ENCODE data around the gene DDX10.

The DDX10 gene

DNA sequence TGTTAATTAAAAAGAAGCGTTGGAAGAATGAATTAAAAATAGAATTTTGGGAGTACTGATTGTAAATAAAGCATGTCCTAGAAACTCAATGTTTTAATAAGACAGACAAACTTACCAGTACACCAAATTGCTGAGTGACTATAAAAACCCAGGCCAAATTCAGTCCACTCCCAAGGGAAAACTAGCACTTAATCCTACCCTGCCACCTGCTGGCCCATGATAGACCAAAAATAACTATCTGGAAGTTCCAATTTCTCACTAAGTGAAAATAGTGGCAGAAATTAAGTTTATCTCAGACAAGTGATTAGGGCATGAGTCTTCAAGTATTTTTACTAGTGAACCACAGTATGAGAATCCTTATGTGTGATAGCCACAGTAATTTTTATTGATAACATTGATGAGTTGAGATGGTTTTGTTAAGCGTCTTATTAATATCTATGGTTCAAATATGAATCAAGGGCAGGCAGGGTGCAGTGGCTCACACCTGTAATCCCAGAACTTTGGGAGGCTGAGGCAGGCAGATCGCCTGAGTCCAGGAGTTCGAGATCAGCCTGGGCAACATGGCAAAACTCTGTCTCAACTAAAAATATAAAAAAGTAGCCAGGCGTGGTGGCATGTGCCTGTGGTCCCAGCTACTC is 9.8 kb upstream of the DDX10 start:
- no peak for DNase-seq (ENCODE audit: low read depth)

- DNase-seq (ENCODE audit: low read depth): no peak
Observed at GRCh38 chr11:108662700-108663099, 2.2 kb upstream of the DDX10 start.

- DNase-seq (ENCODE audit: low read depth): no peak
Observed at GRCh38 chr11:108663154-108663877, 1.6 kb upstream of the DDX10 start.

DNA sequence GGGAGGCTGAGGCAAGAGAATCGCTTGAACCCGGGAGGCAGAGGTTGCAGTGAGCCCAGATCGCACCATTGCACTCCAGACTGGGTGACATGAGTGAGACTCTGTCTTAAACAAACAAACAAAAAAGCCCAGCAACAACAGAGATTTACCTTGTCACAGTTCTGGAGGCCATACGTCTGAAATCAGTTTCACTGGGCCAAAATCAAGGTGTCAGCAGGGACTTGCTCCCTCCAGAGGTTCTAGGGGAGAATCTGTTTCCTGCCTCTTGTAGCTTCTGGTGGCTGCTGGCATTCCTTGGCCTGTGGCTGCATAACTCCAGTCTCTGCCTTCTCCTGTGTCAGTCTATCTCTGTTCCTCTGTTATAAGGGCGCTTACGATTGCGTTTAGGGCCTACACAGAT is 1.5 kb downstream of the DDX10 start:
- DNase-seq (ENCODE audit: low read depth): no peak

DNA sequence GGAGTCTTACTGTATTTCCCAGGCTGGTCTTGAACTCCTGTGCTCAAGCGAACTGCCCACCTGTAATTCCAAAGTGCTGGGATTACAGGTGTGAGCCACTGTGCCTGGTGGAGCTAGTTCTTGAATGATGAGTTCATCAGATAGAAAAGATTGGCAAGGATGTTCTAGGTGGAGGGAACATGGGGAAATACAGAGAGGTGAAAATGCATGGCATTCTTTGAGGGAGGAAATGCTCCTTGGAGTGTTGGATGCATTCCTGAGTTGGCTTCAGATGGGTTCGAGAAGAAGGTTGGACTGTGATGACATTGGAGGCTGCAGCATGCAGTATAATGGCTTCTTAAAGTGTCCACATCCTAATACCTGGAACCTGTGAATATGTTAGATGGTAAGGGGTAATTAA is 4.4 kb downstream of the DDX10 start:
- no peak for DNase-seq (ENCODE audit: low read depth)

DNA sequence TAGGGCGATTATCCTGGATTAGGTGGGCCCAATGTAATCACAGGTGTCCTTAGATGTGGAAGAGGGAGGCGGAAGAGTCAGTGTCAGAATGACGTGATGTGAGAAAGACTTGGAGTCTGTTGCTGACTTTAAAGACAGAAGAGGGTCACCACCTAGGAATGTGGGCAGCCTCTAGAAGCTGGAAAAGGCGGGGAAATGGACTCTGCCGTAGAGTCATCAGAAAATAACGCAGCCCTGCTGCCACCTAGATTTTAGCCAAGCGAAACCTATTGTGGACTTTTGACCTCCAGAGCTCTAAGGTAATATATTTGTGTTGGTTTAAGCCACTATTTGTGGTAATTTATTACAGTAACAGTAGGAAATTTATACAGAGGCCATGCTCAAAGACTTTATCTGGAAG is 4.8 kb downstream of the DDX10 start:
- no peak for DNase-seq (ENCODE audit: low read depth)

- no peak for DNase-seq (ENCODE audit: low read depth)
Observed at GRCh38 chr11:108670451-108670850, 5.6 kb downstream of the DDX10 start.

GRCh38 chr11:108672113-108672512 is 7.2 kb downstream of the DDX10 start:
- no peak for DNase-seq (ENCODE audit: low read depth)

- DNase-seq (ENCODE audit: low read depth): no peak
Observed at GRCh38 chr11:108672786-108673185, 7.9 kb downstream of the DDX10 start.

DNA sequence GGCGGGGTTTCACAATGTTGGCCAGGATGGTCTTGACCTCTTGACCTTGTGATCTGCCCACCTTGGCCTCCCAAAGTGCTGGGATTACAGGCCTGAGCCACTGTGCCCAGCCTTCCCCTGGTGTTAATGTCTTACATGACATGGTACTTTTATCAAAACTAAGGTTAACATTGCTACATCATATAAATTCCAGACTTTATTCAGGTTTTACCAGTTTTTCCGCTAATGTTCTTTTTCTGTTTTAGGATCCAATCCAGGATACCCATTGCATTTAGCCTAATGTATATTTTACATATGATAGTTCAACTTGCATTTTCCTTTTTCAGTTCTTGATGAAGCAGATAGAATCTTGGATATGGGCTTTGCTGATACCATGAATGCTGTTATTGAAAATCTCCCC is 14.2 kb downstream of the DDX10 start:
- no peak for DNase-seq (ENCODE audit: low read depth)

DNA sequence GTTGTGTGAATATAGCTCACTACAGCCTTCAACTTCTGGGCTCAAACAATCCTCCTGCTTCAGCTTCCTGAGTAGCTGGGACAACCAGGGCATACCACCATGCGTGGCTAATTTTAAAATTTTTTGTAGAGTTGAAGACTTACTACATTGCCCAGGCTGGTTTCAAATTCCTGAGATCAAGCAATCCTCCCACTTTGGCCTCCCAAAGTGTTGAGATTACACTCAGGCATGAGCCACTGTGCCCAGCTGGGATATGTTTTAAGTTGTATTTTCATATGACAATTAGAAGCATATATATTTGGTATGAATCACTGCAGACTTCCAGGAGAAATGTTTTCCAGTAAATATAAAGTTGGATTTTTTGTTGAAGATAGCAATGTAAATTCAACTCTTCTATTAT is 15.4 kb downstream of the DDX10 start:
- no peak for DNase-seq (ENCODE audit: low read depth)

GRCh38 chr11:108685419-108686130 is 20.7 kb downstream of the DDX10 start:
- no peak for DNase-seq (ENCODE audit: low read depth)

DNA sequence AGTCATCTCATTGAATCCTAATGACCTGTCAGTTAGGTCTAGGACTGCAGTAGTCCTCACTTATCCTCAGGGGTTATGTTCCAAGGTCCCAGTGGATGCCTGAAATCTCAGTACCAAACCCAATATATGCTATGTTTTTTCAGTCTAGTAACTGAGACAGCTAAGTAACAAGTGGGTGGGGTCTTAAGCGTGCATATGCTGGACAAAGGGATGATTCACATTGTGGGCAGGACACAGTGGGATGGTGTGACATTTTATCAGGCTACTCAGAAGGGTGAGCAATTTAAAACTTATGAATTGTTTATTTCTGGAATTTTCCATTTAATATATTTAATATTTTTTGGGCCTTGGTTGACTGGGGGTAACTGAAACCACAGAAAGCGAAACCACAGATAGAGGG is 29.0 kb downstream of the DDX10 start:
- no peak for DNase-seq (ENCODE audit: low read depth)

- no peak for DNase-seq (ENCODE audit: low read depth)
Observed at GRCh38 chr11:108694846-108695245, 30.0 kb downstream of the DDX10 start.

- DNase-seq (ENCODE audit: low read depth): no peak
Observed at GRCh38 chr11:108697872-108698473, 33.1 kb downstream of the DDX10 start.

GRCh38 chr11:108698844-108699642 is 34.2 kb downstream of the DDX10 start:
- no peak for DNase-seq (ENCODE audit: low read depth)

GRCh38 chr11:108703916-108704315 is 39.0 kb downstream of the DDX10 start:
- DNase-seq (ENCODE audit: low read depth): no peak

DNA sequence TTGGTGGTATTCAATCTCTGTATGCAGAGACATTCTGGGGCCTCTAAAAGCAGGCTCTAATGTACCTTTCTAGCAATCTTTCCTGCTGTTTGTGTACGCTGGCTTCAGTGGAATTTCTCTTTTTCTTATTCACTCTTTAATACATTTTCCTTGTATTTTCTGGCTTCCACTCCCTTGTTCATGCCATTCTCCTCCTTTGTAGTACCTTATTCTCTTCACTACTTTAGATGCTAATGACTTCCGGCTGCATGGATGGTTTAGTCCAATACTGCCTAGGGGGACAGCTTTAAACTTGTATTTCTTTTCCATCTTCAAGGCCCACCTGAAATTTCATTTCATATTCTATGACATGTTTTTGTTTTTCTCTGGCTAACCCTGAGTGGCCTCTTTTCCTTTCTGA is 40.2 kb downstream of the DDX10 start:
- no peak for DNase-seq (ENCODE audit: low read depth)

DNA sequence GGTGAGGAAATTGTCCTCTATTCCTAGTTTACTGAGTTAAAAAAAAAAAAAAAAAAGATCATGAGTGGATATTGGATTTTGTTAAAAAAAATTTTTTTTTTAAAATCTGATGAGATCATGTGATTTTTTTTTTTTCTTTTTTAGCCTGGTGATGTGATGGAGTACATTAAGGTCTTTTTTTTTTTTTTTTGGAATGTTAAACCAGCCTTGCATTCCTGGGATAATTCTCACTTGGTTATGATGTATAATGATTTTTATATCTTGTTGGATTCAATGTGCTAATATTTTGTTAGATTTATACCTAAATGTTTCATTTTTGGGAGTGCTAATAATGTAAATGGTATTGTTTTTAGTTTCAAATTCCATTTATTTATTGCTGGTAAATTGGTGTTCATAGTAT is 43.3 kb downstream of the DDX10 start:
- DNase-seq (ENCODE audit: low read depth): no peak

DNA sequence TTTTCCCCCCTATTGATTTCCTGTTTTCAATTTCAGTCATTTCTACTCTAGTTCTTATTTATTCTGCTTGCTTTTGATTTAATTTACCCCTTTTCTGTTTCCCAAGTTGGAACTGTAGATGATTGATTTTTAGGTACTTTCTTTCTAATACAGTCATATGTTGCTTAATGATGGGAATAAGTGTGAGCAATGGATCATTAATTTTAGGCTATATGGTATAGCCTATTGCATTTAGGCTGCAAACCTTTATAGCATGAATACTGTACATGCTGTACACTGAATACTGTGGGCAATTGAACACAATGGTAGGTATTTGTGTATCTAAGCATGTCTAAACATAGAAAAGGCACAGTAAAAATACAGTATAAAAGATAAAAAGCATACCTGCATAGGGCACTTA is 44.9 kb downstream of the DDX10 start:
- DNase-seq (ENCODE audit: low read depth): no peak

DNA sequence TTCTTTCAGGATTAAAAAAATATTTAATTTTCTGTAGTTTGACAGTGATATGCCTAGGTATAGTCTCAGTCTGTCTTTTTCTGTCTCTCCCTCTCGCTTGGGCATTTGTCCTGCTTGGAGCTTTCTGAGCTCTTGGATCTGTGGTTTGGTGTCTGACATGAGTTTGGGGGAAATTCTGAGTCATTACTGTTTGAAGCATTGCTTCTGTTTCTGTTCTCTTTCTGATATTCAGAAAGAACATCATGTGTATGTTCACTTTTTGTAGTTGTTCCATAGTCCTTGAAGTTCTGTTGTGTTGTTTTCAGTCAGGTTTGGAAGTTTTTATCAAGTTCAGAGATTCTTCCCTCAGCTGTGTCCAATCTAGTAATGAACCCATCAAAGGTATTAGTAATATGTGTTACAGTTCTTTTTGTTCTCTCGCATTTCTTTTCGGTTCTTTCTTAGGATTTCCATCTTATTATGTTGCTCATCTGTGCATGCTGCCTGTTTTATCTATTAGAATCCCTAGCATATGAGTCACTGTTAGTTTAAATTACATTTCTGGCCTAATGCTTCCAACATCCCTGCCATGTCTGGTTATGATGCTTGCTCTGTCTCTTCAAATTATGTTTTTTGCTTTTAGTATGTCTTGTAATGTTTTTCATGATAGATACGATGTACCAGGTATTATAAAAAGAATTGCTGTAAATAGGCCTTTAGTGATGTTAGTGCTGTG is 48.4 kb downstream of the DDX10 start:
- DNase-seq (ENCODE audit: low read depth): no peak
